Kidney epithelial cell (primary cell): Measurements from ENCODE around the gene DPT. TPM values are rescaled to one million over a fixed set of nuclear protein-coding genes. Genes with fewer than 3 reads are reported as not detected.
A peak's percentile ranks its signal among the peaks of the same experiment; 100 is the strongest.

Source experiments
- DNase-seq: peaks from one replicate; pipeline ENCODE4 v3.0.0-alpha.2; 2010; ENCODE audit warnings: low read depth
- H3K27me3 ChIP-seq: 2 replicates; pipeline ENCODE4 v1.6.0; 2011; ENCODE audit warnings: low read length; ENCODE audit not compliant: control insufficient read depth, insufficient read depth
- H3K36me3 ChIP-seq: 2 replicates; pipeline ENCODE4 v1.5.1; 2011; ENCODE audit warnings: low read length; ENCODE audit not compliant: control insufficient read depth, insufficient read depth
- H3K4me3 ChIP-seq: 2 replicates; pipeline ENCODE4 v1.5.1; 2011; ENCODE audit warnings: low read depth, mild to moderate bottlenecking, control low read depth, low read length
- CTCF ChIP-seq: IDR thresholded peaks from 2 replicates; pipeline ENCODE4 v1.5.1; 2011; ENCODE audit warnings: mild to moderate bottlenecking, moderate library complexity, low read length, control low read depth, inconsistent platforms; ENCODE audit not compliant: insufficient read depth, poor library complexity, severe bottlenecking
- total RNA-seq: library from RNA; depleted of rRNA; stranded (reverse); fragments of >200 nt; gene quantifications from 2 replicates; pipeline ENCODE4 v1.2.3, GENCODE V29; 2015

The DPT gene
- total RNA-seq, 1 donor from 2014 or later: not detected

- Histone ChIP-seq H3K36me3 (no peaks in the 10 kb centered on the region), H3K27me3 (no peaks in the 10 kb centered on the region), H3K4me3 (no peak overlapping the region)
- DNase-seq: no peak
- no peak for TF ChIP-seq CTCF
Measured at GRCh38 chr1:168688644-168689326, 40.2 kb downstream of the DPT start.

- TF ChIP-seq CTCF: no peak
- H3K27me3 ChIP-seq: no peaks in the 10 kb centered on the region
- no peak for DNase-seq
Measured at GRCh38 chr1:168687816-168688215, 41.2 kb downstream of the DPT start.

GRCh38 chr1:168686666-168687065, 42.3 kb downstream of the DPT start:
- no peak for TF ChIP-seq CTCF
- peak; percentile 49 for DNase-seq
- H3K36me3 ChIP-seq: no peaks in the 10 kb centered on the region
- H3K4me3 ChIP-seq: no peak overlapping the region
- H3K27me3 ChIP-seq: no peaks in the 10 kb centered on the region

More at GRCh38 chr1:168687816-168688215, 41.2 kb downstream of the DPT start:
- H3K4me3 ChIP-seq: no peak overlapping the region
- no peaks in the 10 kb centered on the region for H3K36me3 ChIP-seq

DNA sequence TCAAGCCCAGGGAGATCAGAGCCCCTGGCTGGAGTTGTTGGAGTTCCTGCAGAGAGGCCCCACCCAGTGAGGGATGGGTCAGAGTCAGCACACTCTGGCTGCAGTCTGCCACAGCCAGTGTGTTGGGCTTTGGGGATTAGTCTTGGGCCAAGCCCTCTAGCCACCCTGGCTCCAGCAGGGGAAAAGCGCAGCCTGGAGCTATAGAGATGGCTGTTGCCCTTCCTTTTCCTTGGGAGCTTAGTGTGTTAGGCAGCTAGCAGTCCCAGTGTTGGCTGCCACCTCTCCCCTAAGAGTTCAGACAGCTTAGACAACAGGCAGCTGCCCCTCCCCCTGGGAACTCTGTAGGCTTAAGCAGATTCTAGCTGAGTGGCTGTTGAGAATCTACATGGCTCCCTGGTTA, 45.1 kb downstream of the DPT start:
- H3K36me3 ChIP-seq: no peaks in the 10 kb centered on the region
- TF ChIP-seq CTCF: no peak
- H3K27me3 ChIP-seq: no peaks in the 10 kb centered on the region
- DNase-seq: no peak
- no peak overlapping the region for H3K4me3 ChIP-seq

DNA sequence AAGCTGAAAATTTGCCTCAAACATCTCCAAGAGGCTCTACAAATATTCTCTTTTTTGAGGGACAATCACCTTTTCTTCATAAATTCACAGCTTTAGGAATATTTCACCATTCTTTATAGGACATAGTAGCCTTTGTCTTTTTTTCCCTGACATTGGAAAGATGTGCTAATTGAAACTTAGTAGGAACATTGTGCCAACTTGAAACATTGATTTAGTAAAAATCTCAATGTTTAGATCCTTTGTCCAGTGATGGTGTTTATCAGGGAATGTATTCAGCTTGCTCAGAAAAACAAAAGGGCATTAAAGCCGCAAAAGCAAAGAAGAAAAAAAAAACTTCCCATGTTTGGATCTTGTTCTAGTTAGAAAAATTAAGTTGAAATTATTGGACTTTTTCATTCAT, 52.1 kb downstream of the DPT start:
- TF ChIP-seq CTCF: no peak
- Histone ChIP-seq H3K36me3 (no peaks in the 10 kb centered on the region), H3K4me3 (no peak overlapping the region), H3K27me3 (no peaks in the 10 kb centered on the region)
- DNase-seq: no peak
